ENCODE data around the gene RAF1.
"Not testable (repeated sequence)": the region's sequence is repeated elsewhere in the genome, so short reads cannot be mapped to it uniquely, and the experiment has no call there.

- TF ChIP-seq, protein P1, sequence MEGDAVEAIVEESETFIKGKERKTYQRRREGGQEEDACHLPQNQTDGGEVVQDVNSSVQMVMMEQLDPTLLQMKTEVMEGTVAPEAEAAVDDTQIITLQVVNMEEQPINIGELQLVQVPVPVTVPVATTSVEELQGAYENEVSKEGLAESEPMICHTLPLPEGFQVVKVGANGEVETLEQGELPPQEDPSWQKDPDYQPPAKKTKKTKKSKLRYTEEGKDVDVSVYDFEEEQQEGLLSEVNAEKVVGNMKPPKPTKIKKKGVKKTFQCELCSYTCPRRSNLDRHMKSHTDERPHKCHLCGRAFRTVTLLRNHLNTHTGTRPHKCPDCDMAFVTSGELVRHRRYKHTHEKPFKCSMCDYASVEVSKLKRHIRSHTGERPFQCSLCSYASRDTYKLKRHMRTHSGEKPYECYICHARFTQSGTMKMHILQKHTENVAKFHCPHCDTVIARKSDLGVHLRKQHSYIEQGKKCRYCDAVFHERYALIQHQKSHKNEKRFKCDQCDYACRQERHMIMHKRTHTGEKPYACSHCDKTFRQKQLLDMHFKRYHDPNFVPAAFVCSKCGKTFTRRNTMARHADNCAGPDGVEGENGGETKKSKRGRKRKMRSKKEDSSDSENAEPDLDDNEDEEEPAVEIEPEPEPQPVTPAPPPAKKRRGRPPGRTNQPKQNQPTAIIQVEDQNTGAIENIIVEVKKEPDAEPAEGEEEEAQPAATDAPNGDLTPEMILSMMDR (IDR thresholded peaks at IDR 0.05): not testable (repeated sequence)
- TF ChIP-seq TCF7L2 (IDR thresholded peaks at IDR 0.05; ENCODE audit: low read depth, low read length): not testable (repeated sequence)
Observed at GRCh38 chr3:12543497-12543896, 120.4 kb downstream of the RAF1 start.
